Measurements from ENCODE around the gene FARS2.
"Not testable (repeated sequence)": the region's sequence is repeated elsewhere in the genome, so short reads cannot be mapped to it uniquely, and the experiment has no call there.

The FARS2 gene

DNA sequence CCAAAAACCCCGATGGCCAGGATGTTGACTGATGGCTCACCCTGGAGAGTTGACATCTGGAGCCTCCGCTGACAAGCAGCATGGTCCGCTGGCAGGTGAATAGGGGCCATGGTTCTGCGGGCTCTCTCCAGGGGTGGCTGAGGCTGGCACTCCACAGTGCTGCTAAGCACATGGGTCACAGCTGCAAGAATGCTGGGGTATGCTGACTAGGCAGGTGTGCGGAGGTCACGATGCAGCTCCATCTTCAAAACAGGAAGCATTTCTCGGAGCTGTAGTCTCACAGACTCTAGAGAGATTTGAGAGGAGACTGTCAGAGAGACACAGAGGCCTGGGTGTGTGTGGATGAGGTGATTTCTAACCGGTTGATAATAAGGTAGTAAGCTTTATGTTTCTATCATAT lies 403.9 kb downstream of the FARS2 start:
- DNase-seq (ENCODE audit: low read depth in 2 of 2): no peak

DNA sequence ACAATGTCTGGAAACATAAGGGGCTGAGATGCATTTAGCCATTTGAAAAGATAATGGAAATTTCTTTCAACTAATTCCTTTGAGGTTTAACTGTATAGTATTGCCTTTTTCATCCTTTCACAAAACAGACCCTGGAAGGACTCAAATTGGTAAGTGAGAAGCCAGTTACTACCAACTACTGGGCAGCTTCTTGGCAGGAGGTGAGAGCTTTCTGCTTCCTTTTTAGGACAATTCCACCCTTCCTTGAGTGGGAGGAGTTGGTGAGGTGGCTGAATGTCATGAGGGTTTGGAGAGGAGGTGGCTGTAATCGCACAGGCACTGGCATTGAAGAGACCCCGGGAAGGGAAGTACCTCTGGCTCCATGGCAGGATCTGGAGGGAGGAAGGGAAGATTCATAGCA lies 404.4 kb downstream of the FARS2 start:
- DNase-seq (ENCODE audit: low read depth in 2 of 2): no peak

DNA sequence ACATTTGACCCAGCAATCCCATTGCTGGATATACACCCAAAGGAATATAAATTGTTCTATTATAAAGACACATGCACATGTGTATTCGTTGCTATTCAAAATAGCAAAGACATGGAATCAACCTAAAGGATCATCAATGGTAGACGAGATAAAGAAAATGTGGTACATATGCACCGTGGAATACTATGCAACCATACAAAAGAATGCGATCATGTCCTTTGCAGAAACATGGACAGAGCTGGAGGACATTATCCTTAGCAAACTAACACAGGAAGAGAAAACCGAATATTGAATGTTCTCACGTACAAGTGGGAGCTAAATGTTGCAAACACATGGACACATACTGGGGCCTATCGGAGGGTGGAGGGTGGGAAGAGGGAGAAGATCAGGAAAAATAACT lies 405.4 kb downstream of the FARS2 start:
- no peak for DNase-seq (ENCODE audit: low read depth in 2 of 2)

DNA sequence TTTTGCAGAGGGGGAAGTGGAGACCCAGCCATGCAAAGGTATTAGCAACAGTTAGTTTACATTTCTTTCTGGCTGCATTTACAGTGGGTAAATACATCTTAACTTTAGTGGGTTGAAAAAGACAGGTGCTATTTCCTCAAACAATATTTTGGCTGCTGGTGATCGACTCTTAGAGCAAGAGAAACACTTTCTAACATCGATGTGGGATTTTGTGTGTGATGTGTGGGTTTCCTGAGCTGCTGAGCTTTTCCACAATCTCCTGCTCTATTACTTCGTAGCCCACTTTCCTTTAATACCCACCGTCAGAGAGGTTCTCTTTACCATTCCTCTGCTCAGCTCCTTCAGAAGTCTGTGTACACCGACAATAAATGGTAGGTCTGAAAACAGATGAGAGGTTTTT lies 406.4 kb downstream of the FARS2 start:
- no peak for DNase-seq (ENCODE audit: low read depth in 2 of 2)

DNA sequence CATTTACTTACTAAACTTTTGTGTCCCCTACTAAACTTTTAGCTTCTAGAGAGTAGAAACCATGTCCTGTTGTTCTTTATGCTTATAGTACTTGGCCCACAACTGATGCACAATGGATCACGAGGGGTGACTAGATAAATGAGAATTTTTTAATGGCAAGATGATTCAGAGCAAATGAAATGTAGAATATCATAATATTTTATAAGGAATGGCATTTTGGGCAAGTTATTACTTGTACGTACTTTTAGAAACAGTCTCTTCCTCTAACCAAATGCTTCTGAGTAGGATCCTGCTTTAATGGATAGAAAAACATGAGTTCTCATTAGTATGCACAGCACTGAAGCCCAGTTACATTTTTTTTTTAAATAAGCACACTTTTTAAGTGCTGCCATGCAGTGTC lies 409.1 kb downstream of the FARS2 start:
- DNase-seq (ENCODE audit: low read depth in 2 of 2): no peak

DNA sequence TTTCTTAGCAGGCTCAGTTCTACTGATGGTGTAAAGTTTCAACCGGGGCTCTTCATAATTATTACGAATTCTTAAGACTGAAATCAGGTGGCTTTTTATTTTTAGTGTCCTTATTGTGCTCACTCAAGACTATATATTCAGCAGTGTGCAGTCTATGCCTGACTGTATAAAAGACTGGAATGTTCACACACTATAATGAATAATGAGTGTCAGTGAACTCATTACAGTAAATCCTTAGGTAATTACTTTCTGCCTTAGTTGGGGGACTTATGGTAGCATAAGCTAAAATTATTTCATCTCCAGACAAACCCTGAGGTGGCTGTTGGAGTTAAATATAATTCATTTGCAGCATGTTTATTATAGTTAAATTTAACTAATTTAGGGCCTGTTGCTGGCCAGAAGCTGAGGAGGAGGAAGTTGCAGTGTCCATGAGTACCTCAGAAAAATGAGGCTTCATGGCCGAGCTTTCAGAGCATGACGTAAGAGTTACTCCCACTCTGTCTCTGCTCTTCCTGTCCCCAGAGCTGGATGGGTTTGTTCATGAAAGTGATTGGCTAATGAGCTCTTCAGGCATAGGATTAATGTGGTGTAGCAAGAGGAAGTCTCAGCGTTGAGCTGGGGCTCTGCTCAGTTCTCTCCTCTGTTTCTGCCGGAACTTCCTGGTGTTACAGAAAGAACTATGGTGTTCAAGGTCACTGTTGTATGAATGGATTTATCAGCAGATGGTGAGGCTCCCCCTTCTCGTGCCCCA lies 409.7 kb downstream of the FARS2 start:
- DNase-seq (ENCODE audit: low read depth in 2 of 2): no peak

DNA sequence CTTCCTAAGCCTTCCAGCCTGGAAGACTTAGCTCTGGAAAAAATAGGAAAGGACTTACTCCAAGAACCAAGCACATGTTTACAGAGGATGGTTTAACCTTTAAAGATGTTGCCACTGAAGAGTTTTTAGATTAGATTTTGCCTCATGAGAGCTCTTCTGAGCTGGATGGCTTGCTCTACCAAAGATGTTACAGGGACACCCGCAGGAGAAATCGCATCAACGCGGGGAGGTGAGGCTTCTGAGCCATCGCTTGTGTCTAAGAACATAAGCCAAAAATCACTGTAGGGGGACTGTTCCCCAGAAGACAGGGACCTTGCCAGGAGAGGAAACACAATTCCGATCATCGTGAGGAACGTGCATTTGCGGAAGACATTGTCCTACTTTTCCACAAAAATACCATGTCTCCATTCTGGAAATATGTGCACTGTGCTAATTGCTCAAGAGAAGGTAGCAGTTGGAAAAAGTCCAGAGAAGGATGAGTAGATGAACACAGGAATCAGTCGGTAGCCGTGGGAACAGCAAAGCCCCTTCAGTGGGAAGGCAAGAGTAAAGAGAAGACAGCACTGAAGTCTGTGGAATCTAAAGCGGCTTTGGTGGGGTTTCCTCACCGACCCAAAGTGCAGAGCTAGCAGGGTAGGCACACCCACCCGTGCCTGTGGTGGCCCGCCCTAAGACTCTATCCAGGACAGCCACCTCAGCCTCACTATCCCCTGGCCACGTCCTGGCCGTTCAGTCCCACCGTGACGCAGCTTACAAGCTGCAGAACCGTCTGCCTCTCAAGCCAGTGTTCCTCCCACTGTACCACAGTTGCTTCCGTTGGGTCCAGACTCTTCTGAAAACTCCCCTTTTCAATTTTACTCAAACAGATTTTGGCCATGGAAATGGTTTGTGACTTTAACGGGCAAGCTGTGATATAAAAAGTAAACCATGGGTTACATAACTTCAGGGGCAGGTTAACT lies 410.6 kb downstream of the FARS2 start:
- no peak for DNase-seq (ENCODE audit: low read depth in 2 of 2)

DNA sequence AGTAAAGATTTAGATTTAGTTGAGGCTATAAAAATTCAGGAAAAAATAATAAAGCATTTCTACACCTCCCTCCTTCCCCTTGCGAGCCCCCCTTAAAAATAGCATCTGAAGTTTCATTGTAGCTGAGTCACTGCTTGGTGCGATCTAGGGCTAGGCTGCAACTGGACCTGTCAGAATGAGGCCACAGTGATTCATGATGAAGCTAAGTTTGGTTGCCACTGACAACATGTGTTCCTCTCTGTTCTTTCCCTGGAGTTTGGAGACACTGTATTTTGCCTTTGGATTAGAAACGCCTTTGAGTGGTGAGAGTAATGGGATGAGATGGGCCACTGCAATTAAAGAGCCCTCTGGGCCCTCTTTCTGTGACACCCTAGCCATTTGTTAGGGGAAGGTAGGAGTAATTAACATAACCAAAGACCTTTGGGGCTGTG lies 411.3 kb downstream of the FARS2 start:
- no peak for DNase-seq (ENCODE audit: low read depth in 2 of 2)

DNA sequence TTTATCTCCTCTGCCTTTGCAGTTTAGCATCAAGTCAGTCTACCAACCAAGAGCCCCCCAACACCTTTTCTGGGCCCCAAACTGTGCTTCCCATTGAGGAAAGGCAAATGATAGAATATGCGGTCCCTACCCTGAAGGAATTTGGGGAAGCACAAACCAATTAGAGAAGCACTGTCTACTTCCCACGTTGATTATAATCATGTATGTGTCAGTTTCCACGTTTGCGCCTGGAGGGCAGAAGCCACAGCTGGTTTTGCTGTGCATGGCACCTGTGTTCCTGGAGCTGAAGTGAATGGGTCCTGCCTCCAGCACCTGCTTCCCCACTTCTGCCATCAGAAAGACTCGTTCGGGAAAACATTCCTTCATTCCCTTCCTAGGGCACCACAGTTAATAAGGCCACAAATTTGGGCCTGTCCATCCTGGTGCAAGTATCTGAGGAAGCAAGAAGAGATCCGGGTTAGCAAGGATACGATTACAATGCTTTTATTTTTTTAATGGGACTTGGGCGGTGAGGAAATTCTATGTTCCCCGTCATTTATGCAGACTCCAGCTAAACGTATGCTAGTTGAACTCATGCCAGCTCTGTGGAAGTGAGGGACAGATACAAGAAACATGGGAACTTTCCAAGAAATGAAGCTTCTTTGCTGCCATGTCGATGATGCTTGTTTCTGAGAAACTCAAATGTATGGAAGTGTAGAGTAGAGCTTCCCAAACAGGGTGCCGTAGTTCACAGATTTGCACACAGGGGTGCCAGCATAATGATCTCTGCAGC lies 411.9 kb downstream of the FARS2 start:
- DNase-seq (ENCODE audit: low read depth in 2 of 2): no peak

DNA sequence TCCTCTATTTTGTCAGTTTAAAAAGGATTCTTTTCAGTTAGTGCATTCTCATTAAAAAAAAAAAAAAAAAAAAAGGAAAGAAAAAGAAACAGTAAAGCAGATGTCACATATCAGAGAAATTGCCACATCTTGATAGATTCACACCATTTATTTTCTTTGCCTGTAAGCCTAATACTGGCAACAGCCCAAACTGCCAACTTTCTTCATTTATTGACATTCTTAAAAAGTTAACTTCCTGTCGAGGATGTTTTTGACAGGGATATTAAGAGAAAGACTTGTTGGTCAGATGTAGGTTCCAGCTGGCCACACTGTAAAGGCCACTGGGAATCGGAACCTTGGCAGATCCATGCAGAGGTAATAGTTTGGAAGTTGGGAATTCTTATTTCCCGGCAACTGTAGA lies 412.8 kb downstream of the FARS2 start:
- no peak for DNase-seq (ENCODE audit: low read depth in 2 of 2)

DNA sequence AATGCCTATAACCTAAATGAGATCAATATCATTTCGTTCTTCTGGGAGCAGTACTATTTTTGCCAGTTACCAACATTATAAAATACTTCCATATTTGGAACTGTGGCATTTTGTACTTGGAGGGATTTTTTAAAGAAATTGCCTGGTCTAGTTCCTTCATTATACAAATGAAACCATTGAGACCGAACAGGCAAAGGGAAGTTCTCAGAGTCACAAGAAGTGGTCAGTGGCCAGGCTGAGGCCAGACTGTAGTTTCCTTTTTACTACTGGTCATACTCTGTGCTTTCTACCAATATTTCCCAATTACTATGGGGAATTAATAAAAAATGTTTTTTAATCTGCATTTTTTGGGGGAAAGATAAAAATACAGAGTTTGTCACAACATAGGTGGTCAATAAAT lies 413.4 kb downstream of the FARS2 start:
- DNase-seq (ENCODE audit: low read depth in 2 of 2): no peak

DNA sequence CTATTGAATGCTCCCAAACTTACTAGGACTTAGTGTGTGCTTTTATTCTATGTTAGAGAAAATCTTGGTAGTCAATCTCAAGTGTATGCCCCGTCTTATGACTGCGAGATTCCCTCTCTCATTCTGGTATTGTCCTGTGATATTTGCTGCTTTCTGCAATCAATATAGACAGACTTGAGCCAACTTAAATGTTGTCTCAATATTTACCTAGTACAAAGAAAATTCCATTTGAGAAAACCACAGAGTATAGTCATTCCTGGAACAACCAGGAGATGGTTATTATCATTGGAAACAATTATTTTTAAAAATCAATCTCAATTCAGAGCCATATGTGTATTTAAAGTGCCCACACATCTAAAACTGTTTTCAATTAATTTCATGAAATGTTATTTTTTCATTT lies 415.4 kb downstream of the FARS2 start:
- no peak for DNase-seq (ENCODE audit: low read depth in 2 of 2)

DNA sequence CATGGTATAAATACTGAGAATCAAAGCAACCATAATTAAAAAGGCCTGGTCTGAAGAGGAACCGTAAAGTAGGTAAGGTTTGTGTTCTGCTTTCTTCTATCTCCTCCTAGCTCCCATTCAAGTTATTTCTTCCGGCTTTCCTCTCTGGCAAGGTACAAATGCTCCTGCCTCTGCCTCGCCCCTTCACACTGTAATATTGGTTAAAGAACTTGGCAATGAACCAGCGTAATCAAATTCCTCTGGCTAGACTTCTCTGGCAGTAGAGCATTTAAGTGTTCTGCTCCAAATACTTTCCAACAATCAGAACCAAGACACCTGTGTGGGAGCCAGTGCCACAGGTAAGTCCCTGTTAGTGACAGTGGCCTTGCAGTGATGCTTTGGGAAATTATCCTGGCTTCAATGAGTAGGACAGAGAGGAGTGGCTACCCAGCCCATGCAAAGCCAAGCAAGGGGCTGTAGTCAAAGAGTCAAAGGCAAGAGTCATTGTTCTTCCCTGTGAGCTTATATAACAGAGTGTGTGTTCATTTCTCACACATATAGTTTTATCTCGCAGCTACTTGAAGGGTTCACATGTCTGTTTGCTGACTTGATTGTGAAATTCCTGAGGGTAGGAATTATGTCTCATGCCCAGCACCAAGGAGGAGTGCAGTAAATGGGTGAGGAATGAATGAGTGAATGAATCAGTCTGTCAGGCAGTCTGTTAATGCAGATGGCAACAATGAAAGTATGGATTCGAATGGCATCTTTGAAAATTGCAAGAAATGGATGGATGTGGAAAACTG lies 416.1 kb downstream of the FARS2 start:
- no peak for DNase-seq (ENCODE audit: low read depth in 2 of 2)

DNA sequence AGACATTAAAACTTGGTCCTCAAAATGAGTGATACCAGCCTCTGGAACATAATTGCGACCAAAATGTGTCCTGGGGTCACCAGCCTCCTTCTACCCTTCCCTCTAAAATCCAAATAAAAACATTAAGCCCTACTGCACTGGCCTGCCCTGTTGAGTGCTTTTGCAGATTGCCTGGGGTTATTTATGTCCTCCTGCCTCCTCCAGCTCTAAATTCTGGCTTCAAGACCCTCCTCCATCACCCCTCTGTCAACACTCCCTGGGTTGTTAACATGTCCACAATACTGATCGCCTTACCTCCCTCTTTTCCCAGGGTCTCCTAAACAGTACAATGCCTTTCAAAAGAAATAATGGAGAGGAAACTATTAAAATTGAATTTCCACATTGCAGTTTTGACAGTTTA lies 418.0 kb downstream of the FARS2 start:
- DNase-seq (ENCODE audit: low read depth in 2 of 2): no peak

DNA sequence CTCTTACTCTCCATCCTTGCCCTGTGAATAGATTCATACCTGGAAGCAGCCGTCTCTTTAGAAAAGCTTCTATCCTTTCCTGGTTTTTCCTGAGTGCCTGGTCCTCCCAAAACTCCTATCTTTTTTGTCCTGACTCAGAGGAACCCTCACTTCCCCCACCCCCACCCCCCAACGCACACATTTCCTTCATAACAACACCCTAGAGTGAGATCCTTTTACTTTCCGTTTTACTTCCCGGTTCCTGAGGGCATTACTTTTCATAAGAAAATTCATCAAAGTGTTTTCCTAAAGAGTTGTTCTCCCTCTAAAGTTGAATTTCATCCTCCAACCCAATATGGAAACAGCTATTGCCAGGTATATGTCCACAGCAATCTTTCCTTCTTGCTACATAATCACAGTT lies 418.4 kb downstream of the FARS2 start:
- DNase-seq (ENCODE audit: low read depth in 2 of 2): no peak

DNA sequence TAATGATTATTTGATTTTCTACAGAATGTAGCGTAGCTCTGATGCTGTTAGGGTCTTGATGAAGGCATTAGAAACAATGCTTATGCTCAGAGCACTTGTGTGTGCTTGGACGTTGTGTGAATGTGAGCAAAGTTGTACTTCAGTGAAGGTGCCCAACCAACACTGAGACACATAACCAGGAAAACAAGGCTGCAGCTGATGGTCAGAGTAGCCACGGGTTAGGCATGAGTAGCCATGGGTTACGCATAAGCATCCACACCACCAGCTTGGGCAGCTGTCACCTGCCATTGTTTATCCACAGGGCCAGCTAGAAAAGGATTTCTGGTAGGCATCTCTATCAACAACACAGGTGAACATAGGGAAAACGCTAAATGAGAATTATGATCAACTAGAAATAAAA lies 418.8 kb downstream of the FARS2 start:
- no peak for DNase-seq (ENCODE audit: low read depth in 2 of 2)

DNA sequence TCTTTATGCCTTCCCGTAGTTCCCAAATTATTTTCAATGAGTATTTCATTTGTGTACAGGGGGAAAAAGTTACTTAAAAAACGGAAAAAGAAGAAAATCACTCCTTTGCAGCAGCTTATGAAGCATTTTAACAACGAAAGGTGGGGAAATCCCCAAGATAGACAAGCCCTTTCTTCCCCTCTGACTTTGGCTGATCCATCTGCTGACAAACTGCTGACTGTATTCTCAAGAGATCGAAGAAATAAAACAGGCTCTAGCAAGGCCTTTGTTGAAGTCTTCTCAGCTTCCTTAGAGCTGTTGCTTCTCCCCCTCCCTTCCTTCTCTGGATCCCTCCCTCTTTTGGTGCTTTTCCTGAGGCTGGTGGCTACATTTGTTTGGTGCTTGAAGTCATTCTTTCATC lies 420.2 kb downstream of the FARS2 start:
- no peak for DNase-seq (ENCODE audit: low read depth in 2 of 2)

DNA sequence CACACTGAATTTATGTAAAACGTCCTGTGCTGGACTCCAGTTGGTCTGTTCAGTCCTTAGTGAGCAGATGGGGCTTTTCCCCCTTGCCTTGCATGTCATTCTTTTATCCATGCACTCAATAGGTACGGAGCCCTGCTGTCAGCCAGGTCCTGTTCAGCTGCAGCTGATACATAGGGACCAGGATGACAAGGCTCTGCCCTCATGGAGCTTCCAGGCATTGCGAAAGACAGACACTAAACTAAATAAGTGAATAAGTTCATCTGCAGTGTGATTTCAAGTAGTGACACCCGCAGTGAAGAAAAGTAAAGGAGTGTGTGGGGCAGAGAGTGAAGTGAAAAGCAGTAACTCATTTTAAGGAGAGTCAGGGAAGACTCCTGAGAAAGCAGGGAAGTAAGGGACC lies 421.2 kb downstream of the FARS2 start:
- no peak for DNase-seq (ENCODE audit: low read depth in 2 of 2)

DNA sequence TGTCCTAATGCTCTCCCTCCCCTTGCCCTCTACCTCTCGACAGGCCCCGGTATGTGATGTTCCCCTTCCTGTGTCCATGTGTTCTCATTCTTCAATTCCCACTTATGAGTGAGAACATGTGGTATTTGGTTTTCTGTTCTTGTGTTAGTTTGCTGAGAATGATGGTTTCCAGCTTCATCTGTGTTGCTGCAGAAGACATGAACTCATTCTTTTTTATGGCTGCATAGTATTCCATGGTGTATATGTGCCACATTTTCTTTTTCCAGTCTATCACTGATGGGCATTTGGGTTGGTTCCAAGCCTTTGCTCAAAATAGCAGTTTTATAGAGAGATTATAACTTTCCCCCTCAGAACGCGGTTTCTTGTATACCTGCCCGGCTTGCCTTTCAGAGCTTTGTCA lies 422.4 kb downstream of the FARS2 start:
- not testable (repeated sequence) for DNase-seq (ENCODE audit: low read depth in 2 of 2)

DNA sequence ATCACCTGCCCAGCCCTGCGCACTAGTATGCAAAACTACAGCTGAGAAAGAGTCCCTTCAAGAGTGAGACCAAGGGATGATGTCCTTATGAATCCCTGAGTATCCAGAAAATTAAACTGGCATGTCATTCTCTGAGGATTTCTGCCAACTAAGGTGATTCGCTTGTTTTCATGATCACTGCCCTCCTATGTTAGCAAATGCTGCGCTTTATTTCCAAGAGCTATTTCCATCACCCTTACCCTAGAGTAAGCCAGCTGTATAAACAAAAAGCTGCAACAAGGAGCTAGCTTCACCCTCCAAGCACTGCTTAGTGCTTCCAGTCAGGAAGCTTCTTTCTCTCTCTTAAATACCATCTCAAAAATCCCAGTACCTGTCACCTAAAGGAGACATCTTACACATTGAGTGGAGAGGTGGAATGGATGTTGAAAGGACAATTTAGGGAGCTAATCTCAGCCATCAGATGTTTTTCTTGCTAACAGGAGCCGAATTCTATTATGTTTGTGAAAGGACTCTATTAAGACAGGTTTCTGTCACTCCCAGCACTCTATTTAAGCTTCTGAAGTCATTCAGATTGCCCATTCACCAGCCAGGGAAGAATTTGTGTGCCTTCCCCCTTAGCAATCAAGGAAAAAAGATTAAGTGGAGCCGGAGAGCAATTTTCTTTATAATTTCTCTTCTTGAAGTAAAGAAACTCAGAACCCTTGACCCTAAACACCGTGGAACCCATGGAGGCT lies 423.2 kb downstream of the FARS2 start:
- DNase-seq (ENCODE audit: low read depth in 2 of 2): no peak
